Head of caudate nucleus (tissue), 42 donors: ENCODE data around the gene HINFP.
"Not testable (repeated sequence)": the region's sequence is repeated elsewhere in the genome, so short reads cannot be mapped to it uniquely, and the experiment has no call there.

ENCODE experiments used
- DNase-seq, 42 donors: peaks; one replicate each; pipeline versions ENCODE4 v3.0.0 to v3.0.0-alpha.2; 2020 to 2021; ENCODE audit warnings: mixed read lengths in 7 of 42
- intact Hi-C: fragments of 100-400 bp; cut with DNase I; formaldehyde crosslinking; loops from one replicate; pipeline ENCODE4 v1.15.0; 2022

HINFP gene

DNA sequence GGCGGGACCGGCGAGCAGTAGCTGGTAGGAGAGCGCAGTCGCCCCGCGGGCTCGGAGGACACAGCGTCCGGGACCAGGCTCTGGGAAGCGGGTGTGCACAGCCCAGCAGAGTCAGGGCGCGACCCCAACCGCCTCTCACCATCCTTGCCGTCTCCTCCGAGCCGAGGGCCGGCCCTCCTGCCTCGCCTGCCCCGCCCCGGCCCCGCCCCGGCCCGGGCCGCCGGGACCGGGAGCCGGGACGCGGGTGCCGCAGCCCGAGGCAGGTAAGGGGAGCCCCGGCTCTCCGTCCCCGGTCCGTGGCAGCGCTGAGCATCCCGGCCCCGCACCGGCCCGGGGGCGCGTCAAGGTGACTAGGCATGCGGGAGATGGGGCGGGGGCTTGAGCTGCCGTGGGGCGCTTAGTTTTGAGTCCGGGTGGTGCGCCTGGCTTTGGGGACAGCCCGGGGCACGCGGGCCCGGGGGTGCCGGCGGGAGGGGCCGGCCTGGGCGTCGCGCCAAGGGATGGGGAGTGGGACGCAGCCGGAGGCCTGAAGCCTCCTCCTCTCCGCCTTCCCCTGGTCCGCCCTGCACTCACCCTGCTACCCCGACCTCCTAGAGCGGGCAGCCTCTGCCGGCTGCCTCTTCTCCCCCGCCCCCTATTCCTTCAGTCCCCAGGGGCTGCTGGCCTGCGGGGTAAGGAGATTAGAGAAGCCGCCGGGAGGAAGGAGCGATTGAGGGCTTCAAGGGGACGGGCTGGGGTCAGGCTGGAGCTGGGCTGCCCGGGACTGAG is 27.8 kb downstream of the HINFP start, which contains the start of gene ABCG4:
Gene ABCG4, plus strand, starts transcription at position 35 of the 768 bp plus-strand sequence. CDS start 914 bp downstream, outside the sequence.
- intact Hi-C loops = no loop called here
- peak in 31 of 42 donors; percentile 3 to 65 (median 30) for DNase-seq

GRCh38 chr11:119149786-119150275 is 28.5 kb downstream of the HINFP start:
- DNase-seq = no peak
- intact Hi-C loops = no loop called here

DNA sequence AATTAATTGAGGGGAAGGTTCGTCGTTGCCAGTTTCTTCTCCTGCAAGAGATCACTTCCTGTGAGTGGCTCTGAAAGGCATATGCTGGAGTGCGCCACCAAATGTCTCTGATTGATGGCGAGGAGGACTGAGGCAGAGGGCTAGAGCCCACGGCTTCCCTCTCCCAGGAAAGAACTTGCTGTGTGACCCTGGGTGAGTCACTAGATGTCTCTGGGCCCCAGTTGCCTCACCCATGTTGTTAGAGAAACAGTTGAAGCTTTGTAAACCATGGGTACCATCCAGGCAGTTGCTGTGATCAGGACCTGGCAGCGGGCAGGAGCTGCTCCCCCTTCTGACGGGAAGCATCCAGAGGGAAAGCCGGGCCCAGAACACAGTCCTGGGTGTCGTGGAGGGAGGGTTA is 30.7 kb downstream of the HINFP start:
- intact Hi-C loops = no loop called here
- DNase-seq = no peak

DNA sequence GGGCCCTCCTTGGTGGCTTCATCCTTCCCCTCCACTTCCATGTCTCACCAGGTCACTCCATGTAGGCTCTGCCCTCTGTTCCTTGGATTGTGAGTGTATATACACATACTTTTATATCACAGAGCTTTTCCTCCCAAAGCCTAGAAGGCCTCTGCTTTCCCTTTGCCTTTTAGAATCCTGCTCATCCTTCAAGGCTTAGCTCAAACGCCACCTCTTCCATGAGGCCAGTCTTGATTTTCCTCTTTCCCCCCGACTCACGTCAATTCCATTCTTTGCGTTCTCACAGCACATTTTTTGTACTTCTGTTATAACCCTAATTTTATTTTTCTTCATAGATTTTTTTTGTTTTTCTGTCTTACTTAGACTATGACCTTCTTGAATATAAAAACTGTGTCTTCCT is 31.2 kb downstream of the HINFP start:
- DNase-seq = no peak
- intact Hi-C loops = no loop called here

GRCh38 chr11:119153049-119153818 is 31.9 kb downstream of the HINFP start:
- no peak for DNase-seq

DNA sequence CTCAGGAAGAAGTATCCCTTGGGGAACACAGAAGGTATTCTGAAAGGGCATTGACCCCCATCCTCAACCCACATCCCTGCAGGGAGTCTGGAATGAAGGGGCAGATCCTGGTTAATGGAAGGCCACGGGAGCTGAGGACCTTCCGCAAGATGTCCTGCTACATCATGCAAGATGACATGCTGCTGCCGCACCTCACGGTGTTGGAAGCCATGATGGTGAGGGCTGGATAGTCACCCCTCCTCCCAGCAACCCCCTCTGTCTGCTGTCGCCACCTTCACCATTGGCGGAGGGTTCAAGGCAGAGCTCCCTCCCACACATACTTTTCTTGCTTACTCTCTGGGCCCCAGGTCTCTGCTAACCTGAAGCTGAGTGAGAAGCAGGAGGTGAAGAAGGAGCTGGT is 32.8 kb downstream of the HINFP start:
- no peak for DNase-seq
- intact Hi-C loops = no loop called here

More at GRCh38 chr11:119153049-119153818, 31.9 kb downstream of the HINFP start:
- intact Hi-C loops = no loop called here

DNA sequence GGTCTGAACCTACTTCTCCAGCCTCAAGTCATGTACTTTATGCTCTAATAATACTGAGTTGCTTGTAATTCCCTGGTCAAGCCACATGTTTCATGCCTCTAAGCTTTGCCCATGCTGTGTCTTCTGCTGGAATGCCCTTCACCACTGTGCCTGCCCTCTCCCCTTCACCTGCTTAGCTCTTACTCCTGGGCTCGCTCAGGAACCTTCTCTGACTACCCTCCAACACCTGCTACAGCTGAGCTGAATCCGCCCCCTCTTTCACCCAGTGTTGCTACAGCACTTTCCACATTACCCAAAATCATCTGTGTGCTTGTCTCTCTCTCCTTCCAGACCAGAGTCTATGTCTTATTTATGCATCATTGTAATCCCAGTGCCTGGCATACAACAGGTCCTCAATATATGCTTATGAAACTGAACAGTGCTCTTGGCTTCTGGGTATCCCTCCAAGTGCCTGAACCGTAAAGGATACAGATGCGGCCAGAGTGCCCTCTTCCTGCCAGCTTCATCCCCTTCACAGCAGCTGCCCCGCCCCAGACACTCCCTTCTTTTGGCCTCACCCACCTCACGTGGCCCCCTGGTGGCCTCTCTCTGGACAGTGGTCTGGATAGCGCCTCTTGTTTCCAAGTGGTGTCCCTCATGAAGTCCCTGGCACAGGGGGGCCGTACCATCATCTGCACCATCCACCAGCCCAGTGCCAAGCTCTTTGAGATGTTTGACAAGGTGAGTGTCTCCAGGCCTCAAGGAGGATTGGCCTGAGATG is 34.5 kb downstream of the HINFP start:
- peak in 13 of 42 donors; percentile 16 to 62 (median 45) for DNase-seq
- intact Hi-C loops = no loop called here

GRCh38 chr11:119156496-119156895 is 35.1 kb downstream of the HINFP start:
- intact Hi-C loops = no loop called here
- no peak for DNase-seq

DNA sequence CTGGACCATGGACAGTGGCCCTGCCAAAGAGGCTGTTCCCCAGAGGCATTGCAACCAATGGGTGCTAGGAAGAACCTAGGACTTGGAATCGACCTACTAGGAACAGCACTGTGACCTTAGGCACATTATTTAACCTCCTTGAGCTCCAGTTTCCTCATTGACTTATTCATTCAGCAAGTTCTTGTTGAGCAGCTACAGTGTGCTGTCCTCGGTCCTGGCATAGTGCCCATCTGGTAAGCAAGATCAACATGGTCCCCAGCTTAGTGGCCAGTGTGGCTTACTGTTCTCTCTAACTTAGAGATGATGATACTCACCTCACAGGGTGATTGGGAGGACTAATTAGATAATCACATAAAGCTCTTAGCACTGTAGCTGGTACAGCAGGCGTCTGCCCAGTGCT is 35.7 kb downstream of the HINFP start:
- DNase-seq = no peak
- intact Hi-C loops = no loop called here

- intact Hi-C loops = no loop called here
- DNase-seq = no peak
Measured at GRCh38 chr11:119158467-119158866, 37.1 kb downstream of the HINFP start.

DNA sequence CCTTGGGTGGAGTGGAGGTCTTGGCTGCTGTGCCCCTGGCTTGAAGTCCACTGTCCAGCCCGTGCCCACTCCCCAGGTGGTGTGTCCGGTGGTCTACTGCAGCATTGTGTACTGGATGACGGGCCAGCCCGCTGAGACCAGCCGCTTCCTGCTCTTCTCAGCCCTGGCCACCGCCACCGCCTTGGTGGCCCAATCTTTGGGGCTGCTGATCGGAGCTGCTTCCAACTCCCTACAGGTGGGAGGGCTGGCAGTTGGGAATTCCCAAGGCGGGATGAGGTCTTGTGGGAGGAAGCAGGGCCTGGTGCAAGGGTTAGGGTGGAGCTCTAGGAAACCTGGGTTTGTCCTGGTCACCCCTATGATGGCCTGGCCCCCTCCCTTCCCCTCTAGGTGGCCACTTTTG is 38.8 kb downstream of the HINFP start:
- intact Hi-C loops = no loop called here
- no peak for DNase-seq

DNA sequence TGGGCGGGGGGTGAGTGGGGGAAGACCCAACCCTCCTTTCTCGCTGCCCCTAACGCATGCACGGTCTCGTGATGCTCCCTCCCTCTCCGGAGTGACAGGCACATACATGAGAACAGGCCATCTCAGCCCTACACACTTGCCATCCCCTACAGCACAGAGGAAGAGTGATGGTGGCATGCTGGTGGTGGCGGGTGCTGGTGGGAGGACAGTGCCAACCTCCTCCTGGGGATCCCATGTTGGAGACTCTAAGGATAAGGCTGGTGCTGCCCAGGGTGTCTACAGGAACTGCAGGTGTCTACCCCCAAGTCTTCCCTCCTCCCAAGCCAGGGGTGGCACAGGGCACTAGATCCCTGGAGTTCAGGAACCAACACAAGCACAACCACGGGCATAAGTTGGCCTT is 40.5 kb downstream of the HINFP start:
- no peak for DNase-seq
- intact Hi-C loops = no loop called here

DNA sequence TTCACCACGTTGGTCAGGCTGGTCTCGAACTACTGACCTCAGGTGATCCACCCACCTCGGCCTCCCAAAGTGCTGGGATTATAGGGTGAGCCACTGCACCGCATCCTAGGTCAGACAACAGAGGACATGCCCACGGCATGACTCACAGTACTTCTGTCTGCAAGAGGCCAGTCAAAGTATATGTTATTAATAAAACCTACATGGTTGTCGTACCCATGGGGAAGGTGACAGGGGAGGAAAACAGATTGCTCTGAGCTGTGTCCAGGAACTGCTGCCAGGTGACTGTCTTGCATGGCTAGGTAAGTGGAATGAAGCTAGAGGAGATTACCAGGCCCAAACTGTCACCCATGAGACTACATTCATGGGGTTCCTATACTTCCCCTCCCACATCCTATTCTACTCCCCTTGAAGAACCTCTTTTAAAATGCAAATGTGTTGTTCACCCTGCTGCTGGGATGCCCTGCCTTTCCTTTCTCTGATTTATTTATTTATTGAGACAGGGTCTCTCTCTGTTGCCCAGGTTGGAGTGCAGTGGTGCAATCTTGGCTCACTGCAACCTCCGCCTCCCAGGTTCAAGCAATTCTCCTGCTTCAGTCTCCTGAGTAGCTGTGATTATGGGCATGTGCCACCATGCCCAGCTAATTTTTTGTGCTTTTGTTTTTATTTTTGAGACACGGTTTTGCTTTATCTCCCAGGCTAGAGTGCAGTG is 45.1 kb downstream of the HINFP start:
- intact Hi-C loops = no loop called here
- DNase-seq = no peak

DNA sequence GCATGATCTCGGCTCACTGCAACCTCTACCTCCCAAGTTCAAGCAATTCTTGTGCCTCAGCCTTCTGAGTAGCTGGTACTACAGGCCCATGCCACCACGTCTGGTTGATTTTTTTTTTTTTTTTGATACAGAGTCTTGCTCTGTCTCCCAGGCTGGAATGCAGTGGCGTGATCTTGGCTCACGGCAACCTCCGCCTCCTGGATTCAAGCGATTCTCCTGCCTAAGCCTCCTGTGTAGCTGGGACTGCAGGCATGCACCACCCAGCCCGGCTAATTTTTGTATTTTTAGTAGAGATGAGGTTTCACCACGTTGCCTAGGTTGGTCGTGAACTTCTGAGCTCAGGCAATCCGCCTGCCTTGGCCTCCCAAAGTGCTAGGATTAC is 45.7 kb downstream of the HINFP start:
- DNase-seq, intact Hi-C loops: not testable (repeated sequence)

DNA sequence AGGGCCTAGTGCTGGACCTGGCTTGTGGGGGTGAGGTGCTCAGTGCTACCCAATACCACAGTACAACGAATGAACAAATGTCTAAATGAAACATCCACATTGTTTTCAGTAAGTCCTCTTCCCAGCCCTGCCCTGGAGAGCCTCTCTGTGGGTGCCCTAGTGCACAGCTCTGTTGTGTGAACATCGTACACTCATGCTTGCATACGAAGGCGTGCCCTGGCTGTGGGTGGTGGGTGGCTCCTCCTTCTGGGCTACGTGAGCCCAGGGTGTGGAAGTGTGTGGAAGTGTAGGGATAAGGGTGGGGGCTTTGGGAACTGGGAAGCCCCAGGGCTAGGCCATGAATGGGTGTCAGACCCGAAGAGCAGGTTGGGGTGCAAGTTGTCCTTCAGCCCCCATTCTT is 46.6 kb downstream of the HINFP start:
- DNase-seq = peak in 34 of 42 donors; percentile 14 to 81 (median 51)
- intact Hi-C loops = no loop called here

DNA sequence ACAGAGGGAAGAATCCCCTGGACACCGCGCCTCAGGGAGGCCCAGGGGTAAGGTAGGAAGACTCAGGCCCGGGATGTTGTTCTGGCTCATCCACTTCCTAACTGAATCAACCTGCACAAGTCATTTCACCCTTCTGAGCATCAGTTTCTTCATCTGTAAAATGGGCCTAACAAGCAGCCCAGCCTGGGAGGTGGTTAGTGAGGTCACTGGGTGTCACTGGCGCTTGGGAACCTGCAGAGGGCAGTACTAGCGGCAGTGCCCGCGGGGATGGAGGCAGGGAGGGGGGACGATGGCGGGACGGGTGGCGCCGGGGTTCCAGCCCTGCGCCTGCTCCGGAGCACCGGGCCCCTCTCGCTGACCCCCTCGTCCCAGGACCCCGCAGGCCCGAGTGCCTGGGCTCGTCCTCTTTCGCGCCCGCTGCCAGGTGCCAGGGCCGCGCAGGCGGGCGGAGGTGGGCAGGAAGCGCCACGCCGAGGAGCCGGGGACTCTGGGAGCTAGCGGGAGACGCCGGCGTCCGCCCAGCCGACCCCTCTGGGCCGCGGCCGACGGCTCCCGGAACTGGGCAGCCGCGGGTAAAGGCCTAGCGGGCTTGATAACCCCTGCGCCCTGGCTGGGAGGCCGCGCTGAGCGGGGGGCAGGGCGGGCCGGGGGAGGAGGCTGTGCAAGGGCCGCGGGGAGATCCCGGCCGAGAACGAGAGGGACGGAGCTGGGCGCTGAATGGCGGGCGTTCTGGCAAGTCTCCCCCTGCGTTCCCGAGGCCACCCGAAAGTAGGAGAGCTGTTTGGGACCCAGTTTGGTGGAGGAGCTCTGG is 47.3 kb downstream of the HINFP start, which contains the start of gene NLRX1:
Gene NLRX1, plus strand, starts transcription at position 255 of the 811 bp plus-strand sequence. CDS start 2,679 bp downstream, outside the sequence.
- intact Hi-C loops = no loop called here
- DNase-seq = peak; percentile 54 to 93 (median 84)

DNA sequence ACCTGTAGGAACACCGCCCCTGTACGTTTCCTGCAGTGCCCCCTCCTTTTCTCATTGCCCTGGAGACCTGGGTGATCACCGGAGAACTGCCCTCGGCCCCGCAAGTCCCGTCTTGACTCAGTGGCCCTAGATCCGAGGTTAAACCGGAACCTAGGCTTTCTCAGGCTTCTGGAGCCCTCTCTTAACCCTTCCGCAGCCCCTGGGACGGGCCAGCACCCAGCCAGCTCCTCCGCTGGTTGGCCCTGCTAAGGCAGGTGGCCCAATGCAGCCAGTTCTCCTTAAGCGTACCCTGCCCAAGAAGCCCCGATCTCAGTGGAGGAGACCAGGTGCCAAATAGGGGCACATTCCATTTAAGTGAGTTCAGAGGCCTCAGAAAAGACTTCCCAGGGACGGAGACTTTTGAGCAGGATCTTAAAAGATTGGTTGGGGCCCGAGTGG is 47.9 kb downstream of the HINFP start:
- DNase-seq = peak in 21 of 42 donors; percentile 13 to 56 (median 24)
- intact Hi-C loops = no loop called here

DNA sequence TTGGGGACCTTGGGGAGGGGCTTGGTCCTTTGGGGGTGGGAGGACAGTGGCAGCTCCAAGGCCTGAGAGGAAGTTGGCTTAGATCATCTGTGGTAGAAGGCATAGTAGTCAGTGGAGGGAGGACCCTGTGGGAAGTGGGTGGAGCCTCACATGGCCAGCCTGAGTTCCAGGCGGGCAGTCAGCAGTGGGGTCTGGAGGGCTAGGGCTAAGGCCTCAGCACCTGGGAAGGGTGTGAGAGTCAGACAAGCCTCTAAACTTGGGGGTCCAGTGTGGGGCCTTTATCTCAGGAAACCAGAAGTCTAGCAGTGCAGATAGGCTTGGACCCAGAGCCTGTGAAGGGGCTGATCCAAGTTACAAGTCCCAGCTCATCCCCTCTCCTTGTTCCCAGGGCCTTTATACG is 51.1 kb downstream of the HINFP start:
- no peak for DNase-seq
- intact Hi-C loops = no loop called here
